Stimulated activated CD8-positive, alpha-beta memory T cell treated with anti-CD3 and anti-CD28 coated beads, Interleukin-15, amount 100 ng/mL, for 24 hours (primary cell): ENCODE data around the gene PTCHD4.
"Not testable (repeated sequence)": the region's sequence is repeated elsewhere in the genome, so short reads cannot be mapped to it uniquely, and the experiment has no call there.

Experiments
- DNase-seq: peaks from one replicate; pipeline ENCODE4 v3.0.0-alpha.2; 2020; ENCODE audit warnings: low read depth

PTCHD4 gene

DNA sequence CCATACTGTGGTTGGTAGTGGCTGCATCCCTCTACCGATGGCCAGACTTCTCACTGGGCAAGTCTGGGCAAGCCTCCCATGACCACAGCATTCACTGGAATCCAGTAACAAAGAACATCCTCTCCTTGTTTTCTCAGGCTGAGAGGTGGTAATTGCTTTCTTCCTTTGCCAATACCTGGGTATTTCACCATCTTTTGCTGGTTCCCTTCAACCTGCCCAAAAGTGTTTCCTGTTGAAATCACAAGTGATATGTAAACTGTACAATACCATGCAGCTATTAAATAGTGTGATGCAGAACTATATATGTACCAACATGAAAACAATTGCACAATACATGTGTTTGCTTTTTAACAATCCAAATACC is at the start of gene PTCHD4:
Gene PTCHD4, minus strand, starts transcription at position 55 of the 364 bp plus-strand sequence. CDS start 42,240 bp downstream, outside the sequence.
- DNase-seq: no peak

- DNase-seq: no peak
Observed at GRCh38 chr6:48151142-48151541, 40.1 kb upstream of the PTCHD4 start.

GRCh38 chr6:48150701-48151100 is 39.7 kb upstream of the PTCHD4 start:
- no peak for DNase-seq

DNA sequence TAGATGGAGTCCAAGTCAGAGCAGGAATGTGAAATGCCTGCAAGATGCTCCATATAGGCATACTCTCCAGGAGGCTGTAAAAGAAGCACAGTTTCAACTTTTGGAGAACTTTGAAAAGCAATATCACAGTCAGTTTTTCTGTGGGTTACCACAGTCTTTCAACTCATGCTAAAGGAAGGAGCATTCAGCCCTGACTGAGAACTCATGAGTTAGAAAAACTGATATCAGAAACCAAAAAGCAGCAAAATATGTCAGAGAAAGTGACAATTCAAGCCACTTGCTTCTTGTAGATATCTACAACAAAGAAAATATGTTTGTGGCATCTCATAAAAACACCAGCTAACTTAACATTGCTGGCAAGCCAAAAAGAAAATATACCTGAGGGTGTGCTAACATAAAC is 36.1 kb upstream of the PTCHD4 start:
- DNase-seq: no peak

GRCh38 chr6:48144021-48144420 is 33.0 kb upstream of the PTCHD4 start:
- no peak for DNase-seq

DNA sequence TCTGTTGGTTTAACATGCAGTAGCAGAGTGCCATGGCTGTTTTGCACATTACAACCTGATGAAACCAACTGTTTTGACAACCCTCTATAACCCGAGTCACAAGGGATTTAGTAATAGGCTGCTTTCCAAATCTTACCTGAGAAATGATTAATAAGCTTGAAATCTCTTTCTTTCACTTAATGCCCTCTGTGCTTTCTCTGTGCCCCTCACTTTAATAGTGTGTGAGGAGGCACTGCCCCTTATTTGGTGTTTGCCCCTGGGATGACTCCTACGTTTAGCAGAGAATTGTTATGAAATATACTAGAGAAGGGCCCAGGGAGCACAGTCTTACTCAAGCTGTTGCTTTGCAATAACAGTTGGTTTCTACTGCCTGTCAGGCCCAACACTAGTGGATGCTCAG is 31.0 kb upstream of the PTCHD4 start:
- no peak for DNase-seq

- DNase-seq: no peak
Observed at GRCh38 chr6:48139818-48140614, 29.0 kb upstream of the PTCHD4 start.

DNA sequence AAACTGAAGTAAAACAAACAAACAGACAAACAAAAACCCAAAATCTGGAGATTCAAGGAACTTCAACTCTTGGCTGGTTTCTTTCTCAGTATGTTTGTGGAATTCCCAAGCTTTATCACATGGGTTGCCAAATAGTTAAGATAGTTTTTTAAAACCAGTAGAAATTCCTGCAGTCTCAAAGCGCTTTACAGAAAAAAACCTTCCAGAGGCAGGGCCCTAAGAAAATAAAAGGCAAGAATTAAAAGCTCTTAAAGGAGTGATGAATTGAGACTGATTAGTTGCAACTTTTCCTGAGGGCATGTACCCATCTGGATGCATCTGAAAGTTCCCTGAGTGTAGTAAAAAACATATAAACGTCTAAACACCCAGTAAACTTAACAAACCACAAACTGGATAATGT is 25.9 kb upstream of the PTCHD4 start:
- DNase-seq: no peak

DNA sequence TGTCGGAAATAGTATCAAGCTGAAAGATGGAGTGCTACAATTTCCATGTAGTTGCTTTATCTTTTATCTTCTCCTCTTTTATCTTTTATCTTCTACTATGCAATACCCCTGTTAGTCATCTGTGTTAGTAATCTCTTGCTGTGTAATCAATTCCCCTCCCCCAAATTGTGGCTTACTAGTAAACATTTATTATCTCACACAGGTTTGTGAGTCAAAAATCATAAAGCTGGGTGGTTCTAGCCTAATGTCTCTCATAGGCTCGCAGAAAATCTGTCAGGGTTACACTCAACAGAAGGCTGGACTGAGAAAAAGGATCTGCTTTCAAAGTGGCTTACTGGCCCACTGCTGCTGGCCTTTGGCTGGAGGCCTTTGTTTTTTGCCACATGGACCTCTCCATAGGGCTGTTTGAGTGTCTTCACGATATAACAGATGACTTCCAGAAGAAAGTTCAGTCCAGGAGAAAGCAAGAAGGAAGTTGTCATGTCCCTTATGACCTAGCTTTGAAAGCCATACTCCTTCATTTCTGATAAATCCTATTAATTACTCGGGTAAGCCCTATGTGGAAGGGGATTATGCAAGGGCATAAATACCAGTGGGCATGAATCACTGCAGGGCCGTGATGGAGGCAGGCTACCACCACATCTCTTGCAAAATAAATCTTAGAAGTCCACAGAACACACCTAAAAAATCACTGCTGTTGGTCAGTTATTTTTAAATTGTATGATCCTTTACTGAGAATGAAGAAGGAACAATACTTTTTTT is 24.5 kb upstream of the PTCHD4 start:
- DNase-seq: no peak

DNA sequence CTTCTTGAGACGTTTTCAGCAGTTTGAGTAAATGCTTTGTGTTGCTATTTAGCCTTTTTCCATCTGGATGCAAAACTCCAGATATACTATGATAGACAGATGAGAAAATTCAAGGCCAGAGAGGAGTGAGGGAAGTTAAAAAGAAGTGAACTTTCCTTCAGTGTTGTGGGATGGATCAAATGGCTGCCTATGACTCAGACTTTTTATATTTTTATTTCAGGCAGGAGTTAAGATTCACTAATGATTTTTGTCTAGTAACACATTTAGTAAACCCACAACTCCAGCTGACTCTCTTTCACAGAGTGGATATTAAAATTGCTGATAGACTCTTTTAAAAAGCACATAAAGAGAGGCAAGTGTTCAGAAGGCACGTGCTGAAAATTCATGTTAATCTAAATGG is 23.2 kb upstream of the PTCHD4 start:
- DNase-seq: no peak

DNA sequence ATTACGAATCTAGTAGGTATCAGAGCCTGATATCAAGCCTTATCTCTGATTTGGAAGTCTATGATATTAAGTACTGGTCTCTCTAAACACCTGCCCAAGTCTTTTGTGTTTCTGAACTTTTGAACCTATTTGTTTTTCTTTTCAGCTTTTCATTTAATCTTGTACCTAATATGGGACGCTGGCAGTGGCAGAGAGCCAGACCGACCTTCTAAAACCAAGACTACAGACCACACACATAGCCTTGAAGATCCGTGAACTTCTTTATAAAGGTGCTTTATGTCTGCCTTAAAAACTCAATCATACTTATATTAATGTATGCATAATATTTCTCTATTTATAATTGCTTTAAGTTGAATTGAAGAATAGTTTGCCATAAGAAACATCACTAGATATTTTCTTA is 12.6 kb upstream of the PTCHD4 start:
- DNase-seq: no peak

GRCh38 chr6:48121983-48122749 is 11.2 kb upstream of the PTCHD4 start:
- DNase-seq: not testable (repeated sequence)

DNA sequence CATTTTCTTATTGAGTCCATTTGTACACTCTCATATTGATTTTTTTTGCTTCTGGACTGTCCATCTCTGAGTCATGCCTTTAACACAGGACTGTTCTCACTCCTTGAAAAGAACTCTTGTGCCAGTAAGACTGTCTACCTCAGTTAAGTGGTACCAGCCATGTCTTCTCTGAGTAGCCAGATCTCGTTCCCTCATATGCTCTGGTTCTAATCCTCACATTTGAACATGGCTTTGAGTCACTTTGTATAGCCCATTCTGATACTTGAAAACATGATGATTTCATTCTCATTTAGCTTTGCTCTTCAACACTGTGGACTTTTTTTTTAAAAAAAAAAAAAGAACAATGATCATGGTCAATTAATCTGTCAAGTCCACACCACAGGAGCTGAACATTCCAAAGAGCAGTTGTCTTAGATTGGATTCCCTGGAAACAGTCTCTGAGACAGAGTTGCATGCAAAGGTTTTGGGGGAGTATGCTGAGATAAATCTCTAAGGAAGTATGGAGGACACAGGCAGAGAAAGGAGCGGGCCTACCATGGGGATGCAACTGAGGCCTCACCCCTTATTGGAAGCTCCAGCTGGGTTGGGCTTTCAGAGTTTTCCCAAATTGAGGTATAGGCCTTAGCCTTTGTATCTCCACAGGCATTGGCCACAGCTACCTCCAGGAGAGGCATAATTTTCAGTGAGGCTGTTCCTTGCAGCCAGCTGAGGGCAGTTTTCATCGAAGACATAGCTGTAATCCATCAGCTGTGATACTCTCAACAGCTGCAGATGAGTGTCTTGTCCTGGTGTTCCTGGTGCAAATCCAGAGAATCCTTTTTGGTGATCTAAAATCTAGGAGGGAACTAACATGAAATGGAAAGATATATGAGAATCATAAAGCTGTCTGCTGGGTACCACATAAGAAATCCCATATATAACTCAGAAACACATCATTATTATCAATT is 6.0 kb upstream of the PTCHD4 start:
- DNase-seq: no peak

- DNase-seq: no peak
Observed at GRCh38 chr6:48113130-48113529, 2.1 kb upstream of the PTCHD4 start.

DNA sequence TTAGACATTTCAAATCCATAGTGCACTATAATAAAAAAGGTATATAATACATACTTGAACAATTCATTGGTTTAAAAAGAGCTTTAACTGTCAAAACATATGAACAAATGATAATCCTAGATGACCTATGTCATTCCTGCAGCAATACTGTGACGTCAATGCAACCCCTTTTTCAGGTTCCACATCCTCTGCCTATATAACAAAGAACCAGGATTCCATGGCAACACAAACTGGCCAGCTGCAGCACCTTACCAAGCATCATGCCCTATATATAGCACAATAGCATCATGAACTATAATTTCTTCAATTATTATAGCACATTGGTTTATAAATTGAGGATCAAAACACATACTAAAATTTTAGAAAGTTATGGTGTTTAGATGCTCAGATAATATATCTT is 578 bp upstream of the PTCHD4 start:
- DNase-seq: no peak

DNA sequence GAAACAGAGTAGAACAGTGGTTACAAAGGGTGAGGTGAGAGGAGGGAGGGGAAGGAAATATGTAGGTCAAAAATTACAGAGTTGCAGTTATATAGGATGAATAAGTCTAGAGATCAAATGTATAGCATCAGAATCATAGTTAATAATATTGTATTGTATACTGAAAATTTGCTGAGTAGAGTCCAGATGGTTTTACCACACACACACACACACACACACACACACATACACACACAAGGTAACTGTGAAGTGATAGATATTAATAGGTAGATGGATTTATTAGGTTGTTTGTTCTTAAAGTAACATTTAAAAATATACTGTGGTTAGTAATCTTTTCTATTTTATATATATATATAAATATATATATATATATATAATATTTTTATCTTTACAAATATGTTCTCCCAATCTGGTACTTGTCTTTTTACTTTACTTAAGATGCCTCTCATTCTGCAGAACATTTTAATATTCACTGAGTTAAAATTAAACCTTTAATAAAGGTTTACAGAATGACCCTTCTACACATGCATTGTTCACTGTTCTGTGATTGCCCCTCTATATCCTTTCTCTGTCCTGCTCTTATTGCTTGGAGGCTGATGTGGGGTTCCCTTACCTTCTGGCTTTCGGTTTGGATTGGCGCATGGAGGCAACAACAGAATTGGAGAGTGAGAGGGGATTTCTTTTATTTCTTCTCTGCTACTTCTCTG is 408 bp downstream of the PTCHD4 start:
- DNase-seq: no peak

GRCh38 chr6:48109944-48110343 is 1.1 kb downstream of the PTCHD4 start:
- DNase-seq: no peak

GRCh38 chr6:48102476-48103195 is 8.4 kb downstream of the PTCHD4 start:
- DNase-seq: not testable (repeated sequence)

GRCh38 chr6:48101290-48101689 is 9.7 kb downstream of the PTCHD4 start:
- no peak for DNase-seq

GRCh38 chr6:48100588-48100895 is 10.5 kb downstream of the PTCHD4 start:
- no peak for DNase-seq
